Coronary artery (tissue), 2 donors: ENCODE data around the gene IQSEC3.
"Not testable (repeated sequence)": the region's sequence is repeated elsewhere in the genome, so short reads cannot be mapped to it uniquely, and the experiment has no call there.

Experiments used
- DNase-seq: peaks from one replicate; pipeline ENCODE4 v3.0.0-alpha.2; 2017; ENCODE audit warnings: low spot score
- H3K27ac ChIP-seq, 2 donors: fragments of 200-600 bp; sonication (generic); one replicate each; pipeline ENCODE4 v1.5.1; 2016 to 2019
- H3K4me3 ChIP-seq: fragments of 200-600 bp; sonication (generic); 2 replicates; pipeline ENCODE4 v1.5.1; 2016; ENCODE audit warnings: mild to moderate bottlenecking, moderate library complexity
- TF ChIP-seq, protein P1 (sequence below): fragments of 200-600 bp; sonication (generic); IDR thresholded peaks from one replicate; pipeline ENCODE4 v1.5.1; 2019; ENCODE audit warnings: antibody characterized with exemption

IQSEC3 gene

DNA sequence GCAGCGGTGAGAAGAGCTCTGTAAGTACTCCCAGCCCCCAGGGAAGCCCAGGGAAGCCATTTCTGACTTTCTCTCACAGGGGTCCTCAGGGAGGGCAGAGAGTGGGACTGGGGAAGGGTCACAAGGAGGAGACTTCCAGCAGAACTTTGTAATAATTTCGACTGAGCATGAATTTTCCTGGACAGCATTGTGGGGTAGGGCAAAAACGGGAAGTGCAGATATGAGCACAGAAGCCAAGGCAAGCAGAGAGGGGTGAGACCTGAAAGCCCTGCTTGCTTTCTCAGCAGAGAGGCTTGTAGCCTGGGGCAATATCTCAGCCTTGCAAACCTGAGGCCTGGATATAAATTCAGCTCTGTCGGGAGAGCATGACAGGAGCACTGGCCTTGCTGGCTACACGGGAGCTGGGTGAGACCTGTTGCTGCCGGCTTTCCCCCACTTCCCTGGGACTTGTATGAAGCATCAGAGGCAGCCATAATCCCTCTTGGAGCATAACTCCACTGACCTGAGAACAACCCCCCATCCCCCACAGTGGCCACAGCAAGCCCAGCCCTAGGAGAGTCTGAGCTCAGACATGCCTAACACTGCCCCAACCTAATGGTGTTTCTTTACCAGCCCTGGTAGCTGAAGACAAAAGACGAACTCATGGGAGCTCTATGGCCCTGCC lies 9.8 kb upstream of the IQSEC3 start:
- no peak for DNase-seq

DNA sequence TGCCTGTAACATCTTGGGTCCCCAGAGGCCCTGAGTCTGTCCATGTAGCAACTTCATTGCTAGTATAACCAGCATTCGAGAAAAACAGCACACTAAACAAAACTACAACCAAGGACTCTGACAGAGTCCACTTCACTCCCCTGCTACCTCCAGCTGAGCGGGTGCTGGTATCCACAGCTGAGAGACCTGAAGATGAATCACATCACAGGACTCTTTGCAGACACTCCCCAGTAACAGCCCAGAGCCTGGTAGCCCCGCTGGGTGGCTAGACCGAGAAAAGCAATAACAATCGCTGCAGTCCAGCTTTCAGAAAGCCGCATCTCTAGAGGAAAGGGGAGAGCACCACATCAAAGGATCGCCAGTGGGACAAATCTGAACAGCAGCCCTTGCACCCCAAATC lies 9.0 kb upstream of the IQSEC3 start:
- TF ChIP-seq, protein P1, sequence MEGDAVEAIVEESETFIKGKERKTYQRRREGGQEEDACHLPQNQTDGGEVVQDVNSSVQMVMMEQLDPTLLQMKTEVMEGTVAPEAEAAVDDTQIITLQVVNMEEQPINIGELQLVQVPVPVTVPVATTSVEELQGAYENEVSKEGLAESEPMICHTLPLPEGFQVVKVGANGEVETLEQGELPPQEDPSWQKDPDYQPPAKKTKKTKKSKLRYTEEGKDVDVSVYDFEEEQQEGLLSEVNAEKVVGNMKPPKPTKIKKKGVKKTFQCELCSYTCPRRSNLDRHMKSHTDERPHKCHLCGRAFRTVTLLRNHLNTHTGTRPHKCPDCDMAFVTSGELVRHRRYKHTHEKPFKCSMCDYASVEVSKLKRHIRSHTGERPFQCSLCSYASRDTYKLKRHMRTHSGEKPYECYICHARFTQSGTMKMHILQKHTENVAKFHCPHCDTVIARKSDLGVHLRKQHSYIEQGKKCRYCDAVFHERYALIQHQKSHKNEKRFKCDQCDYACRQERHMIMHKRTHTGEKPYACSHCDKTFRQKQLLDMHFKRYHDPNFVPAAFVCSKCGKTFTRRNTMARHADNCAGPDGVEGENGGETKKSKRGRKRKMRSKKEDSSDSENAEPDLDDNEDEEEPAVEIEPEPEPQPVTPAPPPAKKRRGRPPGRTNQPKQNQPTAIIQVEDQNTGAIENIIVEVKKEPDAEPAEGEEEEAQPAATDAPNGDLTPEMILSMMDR, result no peak
- H3K27ac ChIP-seq, result no peak overlapping the region
- no peak for DNase-seq
- H3K4me3 ChIP-seq, result no peak overlapping the region

More for the DNA sequence above, 9.8 kb upstream of the IQSEC3 start:
- TF ChIP-seq, protein P1, result no peak
- Histone ChIP-seq H3K4me3 (no peak overlapping the region), H3K27ac (no peak overlapping the region)

DNA sequence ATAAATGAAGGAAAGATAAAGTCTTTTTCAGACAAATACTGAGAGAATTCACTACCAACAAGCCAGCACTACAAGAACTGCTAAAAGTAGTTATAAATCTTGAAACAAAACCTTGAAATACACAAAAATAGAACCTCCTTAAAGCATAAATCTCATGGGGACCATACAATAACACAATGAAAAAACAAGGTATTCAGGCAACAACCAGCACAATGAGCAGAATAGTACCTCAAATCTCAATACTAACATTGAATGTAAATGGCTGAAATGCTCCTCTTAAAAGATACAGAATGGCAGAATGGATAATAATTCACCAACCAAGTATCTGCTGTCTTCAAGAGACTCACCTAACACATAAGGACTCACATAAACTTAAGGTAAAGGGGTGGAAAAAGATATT lies 7.7 kb upstream of the IQSEC3 start:
- H3K27ac ChIP-seq, result no peak overlapping the region
- no peak overlapping the region for H3K4me3 ChIP-seq
- TF ChIP-seq, protein P1, result no peak
- no peak for DNase-seq

DNA sequence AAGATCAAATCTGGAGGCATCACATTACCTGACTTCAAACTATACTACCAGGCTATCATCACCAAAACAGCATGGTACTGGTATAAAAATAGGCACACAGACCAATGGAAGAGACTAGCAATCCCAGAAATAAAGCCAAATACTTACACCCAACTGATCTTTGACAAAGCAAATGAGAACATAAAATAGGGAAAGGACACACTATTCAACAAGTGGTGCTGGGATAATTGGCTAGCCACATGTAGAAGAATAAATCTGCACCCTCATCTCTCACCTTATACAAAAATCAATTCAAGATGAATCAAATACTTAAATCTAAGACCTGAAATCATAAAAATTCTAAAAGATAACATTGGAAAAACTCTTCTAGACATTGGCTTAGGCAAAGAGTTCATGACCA lies 4.7 kb upstream of the IQSEC3 start:
- DNase-seq, result not testable (repeated sequence)

DNA sequence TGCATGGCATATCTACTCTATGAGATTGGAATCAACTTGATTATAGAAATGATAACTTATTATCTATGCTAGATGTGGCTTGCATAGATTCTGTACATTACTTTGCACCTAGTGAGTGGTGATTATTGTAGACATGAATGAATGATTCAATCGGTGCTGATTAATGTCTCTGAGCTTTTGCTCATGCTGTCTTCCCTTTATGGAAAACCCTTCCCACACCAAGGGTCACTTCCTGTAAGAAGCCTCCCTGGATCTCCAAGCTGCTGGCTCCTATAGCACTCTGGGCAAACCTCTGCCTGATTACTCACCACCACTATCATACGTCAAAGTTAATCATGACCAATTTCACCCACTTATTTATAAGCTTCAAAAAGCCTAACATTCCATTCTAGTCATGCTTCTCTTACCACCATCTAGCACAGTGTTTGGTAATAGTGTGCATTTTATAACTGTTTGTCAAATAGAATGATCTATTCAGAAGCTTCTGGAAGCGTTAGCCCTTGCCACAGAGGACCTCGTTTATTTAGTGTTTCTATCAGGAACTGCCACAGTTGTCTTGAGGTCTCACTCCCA lies 990 bp upstream of the IQSEC3 start:
- DNase-seq, H3K4me3 ChIP-seq, H3K27ac ChIP-seq: not testable (repeated sequence)

More for the DNA sequence above, 4.7 kb upstream of the IQSEC3 start:
- not testable (repeated sequence) for H3K4me3 ChIP-seq, H3K27ac ChIP-seq

DNA sequence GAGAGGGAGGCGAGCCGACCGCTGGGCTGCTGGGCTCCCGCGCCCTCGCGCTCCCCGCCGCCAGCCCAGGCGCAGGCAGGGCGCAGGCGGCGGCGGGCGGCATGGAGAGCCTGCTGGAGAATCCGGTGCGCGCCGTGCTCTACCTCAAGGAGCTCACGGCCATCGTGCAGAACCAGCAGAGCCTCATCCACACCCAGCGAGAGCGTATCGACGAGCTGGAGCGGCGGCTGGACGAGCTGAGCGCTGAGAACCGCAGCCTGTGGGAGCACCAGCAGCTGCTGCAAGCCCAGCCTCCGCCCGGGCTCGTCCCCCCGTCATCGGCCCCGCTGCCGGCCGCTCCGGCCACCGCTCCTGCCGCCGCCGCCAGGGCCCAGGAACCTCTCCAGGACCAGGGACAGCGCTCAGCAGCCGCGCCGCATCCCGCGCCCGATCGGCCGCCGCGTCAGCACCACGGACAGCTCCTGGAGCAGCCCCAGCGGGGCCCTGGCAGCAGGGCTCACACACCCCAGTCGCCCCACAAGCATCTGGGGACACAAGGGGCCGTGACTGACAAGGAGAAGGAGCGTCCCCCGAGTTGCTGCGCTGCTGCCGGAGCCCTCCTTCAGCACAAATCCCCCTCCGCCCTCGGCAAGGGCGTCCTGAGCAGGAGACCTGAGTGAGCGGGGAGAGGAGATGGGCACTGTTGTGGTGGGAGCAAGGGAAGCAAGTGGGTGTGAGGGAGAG lies 376 bp downstream of the IQSEC3 start:
- not testable (repeated sequence) for H3K4me3 ChIP-seq, H3K27ac ChIP-seq
- DNase-seq, result peak; percentile 41

DNA sequence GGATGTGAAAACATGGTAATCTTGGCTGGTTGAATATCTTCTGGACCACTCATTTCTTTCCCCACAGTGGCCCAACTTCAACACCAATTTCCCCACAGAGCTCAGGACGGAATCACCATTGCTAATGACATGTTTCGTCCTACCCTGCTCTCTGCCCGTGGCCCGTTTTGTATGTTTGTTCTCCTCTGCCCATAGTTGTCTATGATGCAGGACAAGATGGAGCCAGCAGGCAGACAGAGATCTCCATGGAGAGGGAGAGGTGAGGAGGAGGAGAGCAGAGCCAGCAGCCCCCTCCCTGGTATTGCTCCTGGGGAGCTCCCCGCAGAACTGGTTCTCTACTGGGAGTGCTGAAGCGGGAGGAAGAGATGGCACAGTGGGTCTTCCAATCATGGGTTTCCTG lies 3.1 kb downstream of the IQSEC3 start:
- DNase-seq, result peak; percentile 69
- H3K4me3 ChIP-seq, H3K27ac ChIP-seq: not testable (repeated sequence)

DNA sequence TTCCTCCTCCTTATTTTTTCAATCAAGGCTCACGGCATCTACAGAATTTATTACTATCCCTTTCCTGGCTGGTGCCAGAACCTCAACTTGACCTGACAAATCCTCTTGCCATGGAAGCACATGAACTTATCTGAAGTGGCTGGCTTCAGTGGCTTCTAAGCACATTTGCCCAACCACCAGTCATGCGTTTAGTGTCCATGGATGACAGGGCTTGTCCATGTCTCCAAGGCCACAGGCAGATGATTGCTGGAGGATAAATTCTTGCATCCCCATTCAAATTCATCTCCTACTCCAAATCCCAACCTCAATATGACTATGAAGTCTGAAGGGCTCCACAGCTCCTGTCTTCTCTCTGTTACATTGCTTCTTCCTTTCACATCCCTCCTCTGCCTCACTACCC lies 4.0 kb downstream of the IQSEC3 start:
- peak; percentile 26 for DNase-seq
- not testable (repeated sequence) for H3K4me3 ChIP-seq

DNA sequence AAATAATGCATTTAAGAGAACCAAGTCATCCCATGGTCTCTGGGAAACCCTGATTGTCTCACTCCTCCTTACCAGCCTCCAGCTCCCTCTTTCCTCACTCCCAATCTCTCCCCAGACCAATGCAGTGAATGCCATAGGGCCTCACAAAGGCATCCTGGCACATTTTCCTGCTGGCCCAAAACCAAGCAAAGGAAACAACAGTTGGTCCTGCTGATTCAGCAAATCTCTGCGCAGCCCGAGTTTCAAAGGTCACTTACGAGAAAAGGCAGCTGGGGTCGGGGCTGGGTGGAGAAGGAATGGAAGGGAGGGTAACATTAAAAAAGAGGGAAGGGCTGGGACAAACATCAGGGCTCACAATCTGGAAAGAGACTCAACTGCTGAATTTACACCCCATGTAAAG lies 5.5 kb downstream of the IQSEC3 start:
- DNase-seq, result peak; percentile 43
- H3K4me3 ChIP-seq, H3K27ac ChIP-seq: not testable (repeated sequence)

More for the DNA sequence above, 4.0 kb downstream of the IQSEC3 start:
- not testable (repeated sequence) for H3K27ac ChIP-seq

DNA sequence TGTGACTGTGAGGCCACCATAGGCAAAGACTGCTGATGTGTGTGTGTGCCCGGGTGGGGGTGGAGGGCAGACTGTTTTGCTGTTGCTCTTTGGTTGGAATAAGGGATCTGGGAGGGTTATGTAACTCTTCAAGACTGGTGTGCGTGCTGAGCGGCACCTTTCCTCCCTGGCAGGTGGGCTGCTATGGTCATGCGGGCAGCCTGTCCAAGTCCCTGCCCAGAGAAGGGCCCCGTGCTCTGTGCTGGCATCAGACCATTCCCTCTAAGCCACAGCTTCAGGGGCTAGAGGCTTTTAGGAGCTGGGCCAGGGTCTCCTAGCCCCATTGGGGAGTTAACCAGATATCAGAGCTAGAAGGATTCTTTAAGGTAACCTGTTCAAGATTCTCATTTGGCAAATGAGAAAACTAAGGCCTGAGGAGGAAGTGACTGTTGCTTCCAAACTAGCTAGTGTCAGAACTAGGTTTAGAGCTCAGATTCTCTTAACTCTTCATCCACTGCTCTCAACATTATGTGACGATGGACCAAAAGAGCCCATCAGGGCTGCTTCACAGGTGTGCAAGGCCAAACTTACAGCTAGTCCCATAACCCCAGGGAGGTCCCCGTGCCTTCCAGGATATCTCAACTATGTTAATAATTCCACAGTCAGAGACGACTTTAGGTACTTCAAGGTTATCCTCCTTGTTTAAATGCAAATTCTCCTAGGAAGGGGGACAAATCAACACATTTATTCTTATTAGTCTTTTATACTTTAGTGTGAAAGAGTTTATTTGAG lies 8.0 kb downstream of the IQSEC3 start:
- H3K4me3 ChIP-seq, H3K27ac ChIP-seq: not testable (repeated sequence)
- peak; percentile 66 for DNase-seq

DNA sequence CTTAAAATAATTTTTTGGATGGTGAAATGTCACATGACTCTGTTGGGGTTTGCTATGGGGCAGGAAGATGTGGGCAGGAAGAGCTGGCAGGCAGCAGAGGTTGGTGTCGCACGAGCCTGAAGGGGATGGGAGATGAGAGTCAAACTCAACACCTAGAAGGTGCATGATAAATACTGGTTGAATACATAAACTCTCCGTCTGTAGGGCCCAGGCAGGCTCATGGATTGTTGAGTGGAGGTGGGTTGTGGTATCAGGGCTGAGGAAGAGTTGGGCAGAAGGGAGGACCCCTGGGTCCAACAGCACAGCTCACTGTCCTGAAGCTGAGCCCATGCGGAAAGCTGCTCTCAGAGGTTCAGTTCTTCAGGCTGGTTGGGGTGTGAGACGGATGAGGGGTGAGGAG lies 9.0 kb downstream of the IQSEC3 start:
- not testable (repeated sequence) for H3K4me3 ChIP-seq, H3K27ac ChIP-seq
- DNase-seq, result peak; percentile 24

DNA sequence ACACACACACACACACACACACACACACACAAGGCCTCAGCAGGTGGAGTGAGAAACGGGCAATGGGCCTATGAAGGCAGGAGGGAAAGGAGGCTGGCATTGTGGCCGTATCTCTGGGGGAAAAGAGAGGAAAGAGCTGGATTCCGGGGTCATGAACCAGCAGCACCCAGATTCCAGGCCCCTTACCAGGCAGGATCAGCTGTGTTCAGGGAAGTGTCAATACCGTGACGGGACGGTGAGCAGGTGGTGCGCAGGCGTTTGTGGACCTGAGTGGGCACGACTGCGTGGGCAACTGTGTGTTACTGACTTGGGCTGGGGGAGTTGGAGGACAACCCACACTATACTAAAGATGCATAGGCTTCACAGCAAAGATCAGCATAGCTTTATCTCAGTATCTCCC lies 9.5 kb downstream of the IQSEC3 start:
- not testable (repeated sequence) for H3K4me3 ChIP-seq, H3K27ac ChIP-seq
- peak; percentile 52 for DNase-seq

DNA sequence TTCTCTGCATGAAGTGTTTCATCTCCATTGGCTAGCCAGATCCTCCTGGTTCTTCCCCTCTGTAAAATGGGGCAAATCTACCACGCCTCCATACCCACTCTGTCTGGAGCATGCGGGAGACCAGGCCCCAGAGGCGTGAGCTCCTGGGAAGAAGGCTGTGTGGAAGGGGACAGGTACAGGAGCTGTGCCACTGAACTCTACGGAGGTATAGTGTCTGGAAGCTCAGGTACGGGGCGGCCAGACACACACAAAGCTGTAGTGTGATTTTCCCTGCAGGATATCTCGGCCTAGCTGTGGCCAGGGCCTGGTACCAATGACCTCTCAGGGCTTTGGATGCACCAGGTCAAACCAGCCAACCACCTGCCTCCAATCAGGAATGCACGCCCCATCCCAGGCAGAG lies 10.0 kb downstream of the IQSEC3 start:
- H3K4me3 ChIP-seq, H3K27ac ChIP-seq: not testable (repeated sequence)
- DNase-seq, result peak; percentile 59

DNA sequence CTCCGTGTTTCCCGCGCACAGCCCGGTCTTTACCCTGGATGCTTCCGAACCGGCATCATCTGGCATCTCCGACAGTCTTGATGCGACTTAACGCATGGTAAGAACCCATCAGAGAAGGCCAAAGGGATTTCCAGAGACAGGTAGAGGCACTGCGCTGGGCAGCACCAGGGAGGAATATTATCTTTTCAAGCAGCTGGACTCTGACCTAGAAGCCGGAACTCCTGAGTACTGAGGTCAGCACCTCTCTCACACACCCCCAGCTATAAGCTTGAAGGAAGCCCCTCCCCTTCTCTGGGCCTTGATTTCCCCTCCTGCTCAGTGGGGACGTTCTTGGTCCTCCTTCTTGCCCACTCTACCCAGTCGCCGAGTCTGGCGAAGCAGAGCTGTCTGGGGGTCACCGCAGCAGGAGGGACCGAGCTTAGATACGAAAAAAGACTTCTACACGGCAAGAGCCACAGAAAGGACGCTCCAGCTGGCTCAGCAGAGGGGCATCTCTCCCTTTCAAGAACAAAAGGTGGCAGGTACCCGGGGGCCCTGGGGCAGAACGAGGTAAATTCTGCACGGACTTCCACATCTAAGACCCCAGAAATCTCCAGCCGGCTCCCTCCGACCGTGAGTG lies 10.6 kb downstream of the IQSEC3 start:
- not testable (repeated sequence) for H3K27ac ChIP-seq, H3K4me3 ChIP-seq, DNase-seq
